GM12878 (cell line): Measurements from ENCODE around the gene RP9. TPM values are rescaled to one million over a fixed set of nuclear protein-coding genes. Genes with fewer than 3 reads are reported as not detected.

ENCODE experiments used
- ATAC-seq: fragments of 200-7000 bp; cut with Tn5 transposase; 3 replicates; pipeline ENCODE4 v1.9.1; 2020; ENCODE audit warnings: mild to moderate bottlenecking, moderate library complexity
- BruUV-seq: library from RNA; stranded (reverse); fragments of 400-500 nt; replicated peaks from 2 replicates; lab custom pipeline; 2021; lab: Mats Ljungman, UMichigan
- CTCF ChIA-PET: fragments of 300-600 bp; sonication (Branson Sonifier 250); formaldehyde crosslinking; extraction: SDS; loops from one replicate; lab custom pipeline; 2021; ENCODE audit warnings: inconsistent platforms; lab: Yijun Ruan, JAX
- POLR2A ChIA-PET: fragments of 350-600 bp; formaldehyde crosslinking; extraction: SDS; loops from one replicate; lab custom pipeline; 2021; ENCODE audit warnings: inconsistent platforms; lab: Charles Lee
- RAD21 ChIA-PET: fragments of 300-600 bp; sonication (Branson Sonifier 250); formaldehyde crosslinking; loops from one replicate; lab custom pipeline; 2023; ENCODE audit warnings: antibody characterized with exemption; ENCODE audit not compliant: unreplicated experiment; lab: Charles Lee
- SMC1A ChIA-PET: fragments of 300-600 bp; sonication (Branson Sonifier 250); formaldehyde crosslinking; loops from one replicate; lab custom pipeline; 2023; ENCODE audit not compliant: unreplicated experiment, uncharacterized antibody; lab: Charles Lee
- DNase-seq: peaks from one replicate; pipeline ENCODE4 v3.0.0-alpha.2; 2011; ENCODE audit warnings: low read depth, low spot score
- FAIRE-seq: peaks from 3 replicates; lab custom pipeline; 2011; peaks lifted over from hg19 to GRCh38; lab: Jason Lieb, UNC
- H2AFZ ChIP-seq: 2 replicates; pipeline ENCODE4 v1.6.0; 2011; ENCODE audit warnings: low read depth, low read length, control low read depth; ENCODE audit not compliant: control insufficient read depth
- H3K27ac ChIP-seq: 2 replicates; pipeline ENCODE4 v1.5.1; 2011; ENCODE audit warnings: control low read depth; ENCODE audit not compliant: control insufficient read depth, insufficient read depth
- H3K27me3 ChIP-seq, 2 experiments: replicated peaks in 1 of 2; 2 replicates each; pipeline versions ENCODE4 v1.6.0 to v1.6.1; 2011; ENCODE audit warnings: low read length in 1 of 2; ENCODE audit not compliant: control insufficient read depth in 2 of 2, insufficient read depth in 2 of 2
- H3K36me3 ChIP-seq, 2 experiments: 2 replicates each; pipeline ENCODE4 v1.5.1; 2011; ENCODE audit warnings: low read length in 1 of 2; ENCODE audit not compliant: control insufficient read depth in 2 of 2, insufficient read depth in 2 of 2
- H3K4me1 ChIP-seq: 2 replicates; pipeline ENCODE4 v1.6.1; 2011; ENCODE audit warnings: mild to moderate bottlenecking, low read length, moderate library complexity, mixed read lengths; ENCODE audit not compliant: control insufficient read depth, insufficient read depth
- H3K4me2 ChIP-seq: 2 replicates; pipeline ENCODE4 v1.6.0; 2011; ENCODE audit warnings: control low read depth; ENCODE audit not compliant: control insufficient read depth, insufficient read depth
- H3K4me3 ChIP-seq: fragments of 200-600 bp; sonication (generic); 2 replicates; pipeline ENCODE4 v1.5.1; 2016
- H3K79me2 ChIP-seq: 2 replicates; pipeline ENCODE4 v1.6.0; 2011; ENCODE audit warnings: low read length; ENCODE audit not compliant: control insufficient read depth, insufficient read depth
- H3K9ac ChIP-seq: 2 replicates; pipeline ENCODE4 v1.8.0; 2011; ENCODE audit warnings: low read length, control low read depth, mixed read lengths; ENCODE audit not compliant: control insufficient read depth, insufficient read depth
- H3K9me3 ChIP-seq: replicated peaks from 3 replicates; pipeline ENCODE4 v1.5.1; 2011; ENCODE audit warnings: mild to moderate bottlenecking, low read length; ENCODE audit not compliant: control insufficient read depth, insufficient read depth
- H4K20me1 ChIP-seq: 2 replicates; pipeline ENCODE4 v1.6.0; 2011; ENCODE audit not compliant: control insufficient read depth, insufficient read depth
- CBFB ChIP-seq: IDR thresholded peaks from 2 replicates; pipeline ENCODE4 v1.6.1; 2016; ENCODE audit warnings: antibody characterized with exemption, low read depth
- DPF2 ChIP-seq: fragments of 450-650 bp; IDR thresholded peaks from 2 replicates; pipeline ENCODE4 v1.6.1; 2017; ENCODE audit warnings: mild to moderate bottlenecking
- ETV6 ChIP-seq, 2 experiments: fragments of 450-650 bp in 1 of 2; IDR thresholded peaks in 1 of 2; conservative IDR thresholded peaks in 1 of 2; 2 replicates each; pipeline ENCODE4 v1.6.1; 2014; ENCODE audit warnings: antibody characterized with exemption in 1 of 2, borderline replicate concordance in 1 of 2, low read depth in 1 of 2, mild to moderate bottlenecking in 1 of 2, moderate library complexity in 1 of 2
- IKZF2 ChIP-seq, 2 experiments: fragments of 450-650 bp; IDR thresholded peaks; 2 replicates each; pipeline ENCODE4 v1.6.1; 2017; ENCODE audit warnings: mild to moderate bottlenecking in 2 of 2, moderate library complexity in 2 of 2
- NFXL1 ChIP-seq: fragments of 450-650 bp; IDR thresholded peaks from 2 replicates; pipeline ENCODE4 v1.6.1; 2017; ENCODE audit warnings: antibody characterized with exemption, mild to moderate bottlenecking, borderline replicate concordance
- NFYB ChIP-seq: IDR thresholded peaks from 2 replicates; pipeline ENCODE4 v1.6.1; 2011; ENCODE audit warnings: low read depth, mild to moderate bottlenecking, low read length, improper control_type of control experiment, moderate library complexity; ENCODE audit not compliant: insufficient read depth
- SKIL ChIP-seq: fragments of 450-650 bp; IDR thresholded peaks from 2 replicates; pipeline ENCODE4 v1.6.1; 2017; ENCODE audit warnings: mild to moderate bottlenecking, low read depth, inconsistent platforms; ENCODE audit not compliant: poor library complexity, severe bottlenecking
- SMAD1 ChIP-seq: fragments of 450-650 bp; IDR thresholded peaks from 2 replicates; pipeline ENCODE4 v1.6.1; 2018; ENCODE audit warnings: mild to moderate bottlenecking, low read depth; ENCODE audit not compliant: partially characterized antibody
- SMARCA5 ChIP-seq: fragments of 450-650 bp; IDR thresholded peaks from 2 replicates; pipeline ENCODE4 v1.6.1; 2017; ENCODE audit warnings: mild to moderate bottlenecking
- ZNF217 ChIP-seq: fragments of 450-650 bp; IDR thresholded peaks from 2 replicates; pipeline ENCODE4 v1.6.1; 2017; ENCODE audit warnings: antibody characterized with exemption, mild to moderate bottlenecking
- WGBS: methylation state at CpG from one replicate; pipeline ENCODE4 v1.1.6; 2016; ENCODE audit warnings: low lambda C conversion rate; ENCODE audit not compliant: insufficient replicate concordance, insufficient coverage; ENCODE audit errors: missing lambda C conversion rate; 5-methylcytosine and 5-hydroxymethylcytosine counted together
- in situ Hi-C: fragments of 300-500 bp; cut with MboI; formaldehyde crosslinking; loops from 9 replicates; pipeline ENCODE4 v1.14.3; 2018; ENCODE audit warnings: mixed read lengths
- intact Hi-C: fragments of 100-400 bp; cut with micrococcal nuclease; formaldehyde crosslinking; loops from one replicate; pipeline ENCODE4 v1.14.2; 2022; ENCODE audit not compliant: unreplicated experiment
- polyA plus RNA-seq, 11 experiments: library from polyadenylated mRNA; depleted of rRNA in 4 of 11; unstranded in 6 of 11; stranded (reverse) in 5 of 11; fragments of >200 nt; fragmentation: Nextera tagmentation in 4 of 11; fragmentation: Illumina TruSeq in 1 of 11; extraction: Ambion mirVana in 4 of 11; extraction: Trizol in 1 of 11; gene quantifications; 1 replicate in 1 of 11; 2 replicates in 10 of 11; pipeline versions ENCODE4 v1.2.1 to v1.2.3, GENCODE V29; 2011 to 2016; ENCODE audit warnings: inconsistent platforms in 2 of 11, missing spikeins in 2 of 11, low read depth in 1 of 11
- total RNA-seq, 4 experiments: library from RNA; depleted of rRNA in 3 of 4; stranded (reverse); fragments of >200 nt in 3 of 4; fragmentation: Illumina TruSeq in 1 of 4; extraction: Trizol in 1 of 4; gene quantifications; 2 replicates each; pipeline versions ENCODE4 v1.2.1 to v1.2.3, GENCODE V29; 2013 to 2021
- TF ChIP-seq, protein P1 (sequence below): IDR thresholded peaks from 2 replicates; pipeline ENCODE4 v1.6.1; 2011; ENCODE audit warnings: low read depth, low read length, improper control_type of control experiment, borderline replicate concordance

RP9 gene
- total and polyA plus RNA-seq, 10 of the 15 experiments (the other 5 are each of a cell fraction or from before 2014, with no cell fraction given) = 7.6 to 25.3 (median 16.9) TPM

GRCh38 chr7:33155811-33156210 lies 46.6 kb upstream of the RP9 start:
- 77% methylated on average over 2 of the region's 2 CpGs for WGBS
- H3K4me1 ChIP-seq = no peaks in the 10 kb centered on the region
- H3K9ac ChIP-seq = no peak overlapping the region
- no peak overlapping the region for H3K4me3 ChIP-seq
- H4K20me1 ChIP-seq = no peaks in the 10 kb centered on the region
- in situ Hi-C loops (no loop called here), intact Hi-C loops (no loop called here)
- no peak overlapping the region for H3K27ac ChIP-seq
- no peaks in the 10 kb centered on the region for H3K36me3 ChIP-seq
- ATAC-seq = no peak
- DNase-seq = no peak
- SMC1A ChIA-PET = interaction anchor here (0.7 kb wide), 1 partner anchor 9 kb away, joined by 3 read pairs; no protein-coding TSS in a partner anchor
- FAIRE-seq = no peak
- no peaks in the 10 kb centered on the region for H3K79me2 ChIP-seq
- no peaks in the 10 kb centered on the region for H3K27me3 ChIP-seq
- no peaks in the 10 kb centered on the region for H3K9me3 ChIP-seq
- POLR2A ChIA-PET = no interaction called here
- RAD21 ChIA-PET = no interaction called here
- H2AFZ ChIP-seq = no peak overlapping the region
- CTCF ChIA-PET = no interaction called here
- H3K4me2 ChIP-seq = no peak overlapping the region
- no TSS peak for BruUV-seq
- TF ChIP-seq SKIL (no peak), NFYB (no peak), DPF2 (no peak), IKZF2 (IDR thresholded peaks at IDR 0.05) (no peak)

GRCh38 chr7:33152087-33152486 lies 42.9 kb upstream of the RP9 start:
- ATAC-seq = no peak
- SMC1A ChIA-PET = interaction anchor here (0.6 to 1.1 kb wide), 2 partner anchors 19 to 20 kb away, joined by 3 to 4 read pairs; no protein-coding TSS in a partner anchor
- POLR2A ChIA-PET = interaction anchor here (0.6 kb wide), 1 partner anchor 110 kb away, joined by 3 read pairs; no protein-coding TSS in a partner anchor
- intact Hi-C loops = no loop called here
- RAD21 ChIA-PET = no interaction called here
- no peaks in the 10 kb centered on the region for H3K79me2 ChIP-seq
- no peak overlapping the region for H3K27ac ChIP-seq
- CTCF ChIA-PET = interaction anchor here (1.1 kb wide), 1 partner anchor 9 kb away, joined by 3 read pairs; no protein-coding TSS in a partner anchor
- H3K4me2 ChIP-seq = no peak overlapping the region
- no peaks in the 10 kb centered on the region for H3K27me3 ChIP-seq
- DNase-seq = no peak
- no peak overlapping the region for H2AFZ ChIP-seq
- FAIRE-seq = no peak
- WGBS = 69% methylated on average over 3 of the region's 3 CpGs
- H3K9me3 ChIP-seq = no peaks in the 10 kb centered on the region
- no peak overlapping the region for H3K9ac ChIP-seq
- no peaks in the 10 kb centered on the region for H3K4me1 ChIP-seq
- in situ Hi-C loops = no loop called here
- H3K4me3 ChIP-seq = no peak overlapping the region
- BruUV-seq = no TSS peak
- no peaks in the 10 kb centered on the region for H4K20me1 ChIP-seq
- no peaks in the 10 kb centered on the region for H3K36me3 ChIP-seq
- no peak for TF ChIP-seq ETV6 (conservative IDR thresholded peaks at IDR 0.05 in 1 of 2, IDR thresholded peaks at IDR 0.05 in 1 of 2; ENCODE audit: borderline replicate concordance in 1 of 2, low read depth in 1 of 2)
- no peak for TF ChIP-seq SMAD1
- TF ChIP-seq, protein P1, sequence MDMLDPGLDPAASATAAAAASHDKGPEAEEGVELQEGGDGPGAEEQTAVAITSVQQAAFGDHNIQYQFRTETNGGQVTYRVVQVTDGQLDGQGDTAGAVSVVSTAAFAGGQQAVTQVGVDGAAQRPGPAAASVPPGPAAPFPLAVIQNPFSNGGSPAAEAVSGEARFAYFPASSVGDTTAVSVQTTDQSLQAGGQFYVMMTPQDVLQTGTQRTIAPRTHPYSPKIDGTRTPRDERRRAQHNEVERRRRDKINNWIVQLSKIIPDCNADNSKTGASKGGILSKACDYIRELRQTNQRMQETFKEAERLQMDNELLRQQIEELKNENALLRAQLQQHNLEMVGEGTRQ = no peak
- TF ChIP-seq NFXL1 = no peak
- no peak for TF ChIP-seq SMARCA5
- no peak for TF ChIP-seq ZNF217
- TF ChIP-seq CBFB = no peak
